ENCODE results near the gene DLG2. TPM values are rescaled to one million over a fixed set of nuclear protein-coding genes. Genes with fewer than 3 reads are reported as not detected.
A peak's percentile ranks its signal among the peaks of the same experiment; 100 is the strongest.

DLG2 gene
- total and polyA plus RNA-seq, 3 experiments from 2014 or later = 0.81 to 1.5 (median 1.3) TPM

GRCh38 chr11:83521647-83522596 lies 2105.2 kb downstream of the DLG2 start:
- H3K9me3 Mint-ChIP-seq = peaks cover 0 to 5% (median 5%) of the 10 kb centered on the region in 5 donors
- no peak overlapping the region for H3K4me3 ChIP-seq (ENCODE audit: low read length)
- H3K27ac ChIP-seq (ENCODE audit: low read depth, low read length) = no peak overlapping the region
- CTCF ChIA-PET = no interaction called here
- H3K27ac Mint-ChIP-seq = no peak overlapping the region
- no peaks in the 10 kb centered on the region for H3K36me3 Mint-ChIP-seq
- no peaks in the 10 kb centered on the region for H3K36me3 ChIP-seq (ENCODE audit: insufficient read depth, low read length)
- no peaks in the 10 kb centered on the region for H3K4me1 ChIP-seq (ENCODE audit: insufficient read depth, low read length)
- DNase-seq = no peak
- POLR2A ChIA-PET = interaction anchor here (0.6 kb wide), 1 partner anchor 15 kb away, joined by 7 read pairs; no protein-coding TSS in a partner anchor
- no peaks in the 10 kb centered on the region for H3K9me3 ChIP-seq (ENCODE audit: low read length)
- H3K27me3 ChIP-seq (ENCODE audit: insufficient read depth, low read length, poor library complexity, severe bottlenecking) = no peaks in the 10 kb centered on the region
- no peak overlapping the region for H3K4me3 Mint-ChIP-seq
- H3K27me3 Mint-ChIP-seq = peaks cover 0 to 7% of the 10 kb centered on the region in 2 donors
- H3K4me1 Mint-ChIP-seq = no peaks in the 10 kb centered on the region

- Histone ChIP-seq H3K4me1 (ENCODE audit: insufficient read depth, low read length) (no peaks in the 10 kb centered on the region), H3K36me3 (ENCODE audit: insufficient read depth, low read length) (no peaks in the 10 kb centered on the region), H3K9me3 (ENCODE audit: low read length) (no peaks in the 10 kb centered on the region), H3K27ac (ENCODE audit: low read depth, low read length) (no peak overlapping the region), H3K4me3 (ENCODE audit: low read length) (no peak overlapping the region), H3K27me3 (ENCODE audit: insufficient read depth, low read length, poor library complexity, severe bottlenecking) (no peaks in the 10 kb centered on the region)
- H3K4me1 Mint-ChIP-seq = no peaks in the 10 kb centered on the region
- H3K36me3 Mint-ChIP-seq = no peaks in the 10 kb centered on the region
- ChIA-PET CTCF (no interaction called here), POLR2A (interaction anchor here (0.6 kb wide), 1 partner anchor 17 kb away, joined by 7 read pairs; no protein-coding TSS in a partner anchor)
- DNase-seq = no peak
- no peak overlapping the region for H3K27ac Mint-ChIP-seq
- H3K27me3 Mint-ChIP-seq = peaks cover 0 to 3% of the 10 kb centered on the region in 2 donors
- no peak overlapping the region for H3K4me3 Mint-ChIP-seq
- peaks cover 0 to 7% (median 5%) of the 10 kb centered on the region in 5 donors for H3K9me3 Mint-ChIP-seq
These were observed 2106.3 kb downstream of the DLG2 start for GRCh38 chr11:83520849-83521248.

- Histone ChIP-seq H3K27ac (ENCODE audit: low read depth, low read length) (no peak overlapping the region), H3K4me1 (ENCODE audit: insufficient read depth, low read length) (no peaks in the 10 kb centered on the region), H3K36me3 (ENCODE audit: insufficient read depth, low read length) (no peaks in the 10 kb centered on the region), H3K9me3 (ENCODE audit: low read length) (no peaks in the 10 kb centered on the region), H3K27me3 (ENCODE audit: insufficient read depth, low read length, poor library complexity, severe bottlenecking) (no peaks in the 10 kb centered on the region), H3K4me3 (ENCODE audit: low read length) (no peak overlapping the region)
- CTCF ChIA-PET = no interaction called here
- no peak overlapping the region for H3K4me3 Mint-ChIP-seq
- H3K27ac Mint-ChIP-seq = no peak overlapping the region
- H3K4me1 Mint-ChIP-seq = no peaks in the 10 kb centered on the region
- POLR2A ChIA-PET = no interaction called here
- DNase-seq = no peak
- no peaks in the 10 kb centered on the region for H3K36me3 Mint-ChIP-seq
- H3K27me3 Mint-ChIP-seq = peaks cover 0 to 3% of the 10 kb centered on the region in 2 donors
- peaks cover 0 to 6% (median 1%) of the 10 kb centered on the region in 5 donors for H3K9me3 Mint-ChIP-seq
These were observed 2115.5 kb downstream of the DLG2 start for GRCh38 chr11:83511646-83512045.

GRCh38 chr11:83510530-83511460 lies 2116.3 kb downstream of the DLG2 start:
- POLR2A ChIA-PET = no interaction called here
- peaks cover 0 to 5% (median 3%) of the 10 kb centered on the region in 5 donors for H3K9me3 Mint-ChIP-seq
- H3K4me3 Mint-ChIP-seq = no peak overlapping the region
- no peaks in the 10 kb centered on the region for H3K9me3 ChIP-seq (ENCODE audit: low read length)
- H3K4me1 Mint-ChIP-seq = no peaks in the 10 kb centered on the region
- CTCF ChIA-PET = no interaction called here
- no peak overlapping the region for H3K27ac ChIP-seq (ENCODE audit: low read depth, low read length)
- no peak for DNase-seq
- peaks cover 0 to 5% of the 10 kb centered on the region in 2 donors for H3K27me3 Mint-ChIP-seq
- no peak overlapping the region for H3K27ac Mint-ChIP-seq
- H3K4me3 ChIP-seq (ENCODE audit: low read length) = no peak overlapping the region
- no peaks in the 10 kb centered on the region for H3K27me3 ChIP-seq (ENCODE audit: insufficient read depth, low read length, poor library complexity, severe bottlenecking)
- no peaks in the 10 kb centered on the region for H3K36me3 Mint-ChIP-seq
- H3K4me1 ChIP-seq (ENCODE audit: insufficient read depth, low read length) = no peaks in the 10 kb centered on the region
- H3K36me3 ChIP-seq (ENCODE audit: insufficient read depth, low read length) = no peaks in the 10 kb centered on the region

- peaks cover 0 to 8% (median 3%) of the 10 kb centered on the region in 5 donors for H3K9me3 Mint-ChIP-seq
- CTCF ChIA-PET = no interaction called here
- no peaks in the 10 kb centered on the region for H3K36me3 Mint-ChIP-seq
- Histone ChIP-seq H3K36me3 (ENCODE audit: insufficient read depth, low read length) (no peaks in the 10 kb centered on the region), H3K4me3 (ENCODE audit: low read length) (no peak overlapping the region), H3K27ac (ENCODE audit: low read depth, low read length) (no peak overlapping the region), H3K4me1 (ENCODE audit: insufficient read depth, low read length) (no peaks in the 10 kb centered on the region), H3K9me3 (ENCODE audit: low read length) (no peaks in the 10 kb centered on the region), H3K27me3 (ENCODE audit: insufficient read depth, low read length, poor library complexity, severe bottlenecking) (no peaks in the 10 kb centered on the region)
- POLR2A ChIA-PET = no interaction called here
- no peaks in the 10 kb centered on the region for H3K4me1 Mint-ChIP-seq
- no peak overlapping the region for H3K4me3 Mint-ChIP-seq
- H3K27me3 Mint-ChIP-seq = peaks cover 0 to 4% of the 10 kb centered on the region in 2 donors
- H3K27ac Mint-ChIP-seq = no peak overlapping the region
- no peak for DNase-seq
These were observed 2118.3 kb downstream of the DLG2 start for GRCh38 chr11:83508804-83509203.

GRCh38 chr11:83502041-83502440 lies 2125.1 kb downstream of the DLG2 start:
- POLR2A ChIA-PET = no interaction called here
- Mint-ChIP-seq H3K4me1 (no peaks in the 10 kb centered on the region), H3K27me3 (peaks cover 0 to 3% of the 10 kb centered on the region in 2 donors), H3K9me3 (peaks cover 0 to 3% (median 0%) of the 10 kb centered on the region in 5 donors), H3K4me3 (no peak overlapping the region), H3K36me3 (no peaks in the 10 kb centered on the region), H3K27ac (no peak overlapping the region)
- H3K27me3 ChIP-seq (ENCODE audit: insufficient read depth, low read length, poor library complexity, severe bottlenecking) = no peaks in the 10 kb centered on the region
- no peak for DNase-seq
- CTCF ChIA-PET = no interaction called here
- no peaks in the 10 kb centered on the region for H3K9me3 ChIP-seq (ENCODE audit: low read length)
- H3K4me3 ChIP-seq (ENCODE audit: low read length) = no peak overlapping the region
- H3K27ac ChIP-seq (ENCODE audit: low read depth, low read length) = no peak overlapping the region
- H3K4me1 ChIP-seq (ENCODE audit: insufficient read depth, low read length) = no peaks in the 10 kb centered on the region
- no peaks in the 10 kb centered on the region for H3K36me3 ChIP-seq (ENCODE audit: insufficient read depth, low read length)

GRCh38 chr11:83493917-83494316 lies 2133.2 kb downstream of the DLG2 start:
- Mint-ChIP-seq H3K4me1 (no peaks in the 10 kb centered on the region), H3K27ac (peak overlapping the region in 1 of 8 donors; percentile 34), H3K36me3 (no peaks in the 10 kb centered on the region), H3K27me3 (peaks cover 0 to 1% of the 10 kb centered on the region in 2 donors), H3K9me3 (peaks cover 0 to 2% (median 0%) of the 10 kb centered on the region in 5 donors), H3K4me3 (no peak overlapping the region)
- H3K36me3 ChIP-seq (ENCODE audit: insufficient read depth, low read length) = no peaks in the 10 kb centered on the region
- H3K4me3 ChIP-seq (ENCODE audit: low read length) = no peak overlapping the region
- H3K27ac ChIP-seq (ENCODE audit: low read depth, low read length) = no peak overlapping the region
- no peaks in the 10 kb centered on the region for H3K9me3 ChIP-seq (ENCODE audit: low read length)
- no peaks in the 10 kb centered on the region for H3K4me1 ChIP-seq (ENCODE audit: insufficient read depth, low read length)
- ChIA-PET CTCF (no interaction called here), POLR2A (no interaction called here)
- no peaks in the 10 kb centered on the region for H3K27me3 ChIP-seq (ENCODE audit: insufficient read depth, low read length, poor library complexity, severe bottlenecking)
- DNase-seq = no peak

GRCh38 chr11:83493034-83493433 lies 2134.1 kb downstream of the DLG2 start:
- Histone ChIP-seq H3K27me3 (ENCODE audit: insufficient read depth, low read length, poor library complexity, severe bottlenecking) (no peaks in the 10 kb centered on the region), H3K4me3 (ENCODE audit: low read length) (no peak overlapping the region), H3K9me3 (ENCODE audit: low read length) (no peaks in the 10 kb centered on the region), H3K27ac (ENCODE audit: low read depth, low read length) (no peak overlapping the region), H3K36me3 (ENCODE audit: insufficient read depth, low read length) (no peaks in the 10 kb centered on the region), H3K4me1 (ENCODE audit: insufficient read depth, low read length) (no peaks in the 10 kb centered on the region)
- Mint-ChIP-seq H3K9me3 (peaks cover 0 to 4% (median 0%) of the 10 kb centered on the region in 5 donors), H3K36me3 (no peaks in the 10 kb centered on the region), H3K4me1 (no peaks in the 10 kb centered on the region), H3K27me3 (peaks cover 0 to 1% of the 10 kb centered on the region in 2 donors), H3K27ac (no peak overlapping the region), H3K4me3 (no peak overlapping the region)
- ChIA-PET POLR2A (no interaction called here), CTCF (no interaction called here)
- no peak for DNase-seq
